GM18519 (cell line): ENCODE measurements around the gene TOR1A.
"Not testable (repeated sequence)": the region's sequence is repeated elsewhere in the genome, so short reads cannot be mapped to it uniquely, and the experiment has no call there.

Source experiments
- ATAC-seq: cut with Tn5 transposase; IDR thresholded peaks from one replicate; pipeline ENCODE4 v1.9.1; 2021; ENCODE audit warnings: mild to moderate bottlenecking, moderate library complexity; ENCODE audit not compliant: unreplicated experiment, low FRiP score

The TOR1A gene

GRCh38 chr9:129783516-129784361 lies 40.2 kb downstream of the TOR1A start:
- no peak for ATAC-seq

- ATAC-seq: no peak
Measured at GRCh38 chr9:129781981-129782380, 42.0 kb downstream of the TOR1A start.

DNA sequence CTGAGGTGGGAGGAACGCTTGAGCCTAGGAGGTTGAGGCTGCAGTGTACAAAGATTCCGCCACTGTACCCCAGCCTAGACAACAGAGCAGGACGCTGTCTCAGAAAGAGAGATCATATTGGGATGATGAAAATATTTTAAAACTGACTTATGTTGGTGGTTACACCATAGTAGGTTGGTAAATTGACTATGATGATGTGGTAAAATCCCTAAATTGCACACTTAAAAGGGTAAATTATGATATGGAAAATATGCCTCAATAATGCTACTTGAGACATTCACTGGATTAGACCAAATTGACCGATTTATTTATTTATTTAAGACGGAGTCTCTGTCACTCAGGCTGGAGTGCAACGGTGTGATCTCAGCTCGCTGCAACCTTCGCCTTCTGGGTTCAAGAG lies 42.8 kb downstream of the TOR1A start:
- no peak for ATAC-seq

GRCh38 chr9:129779560-129780190 lies 44.3 kb downstream of the TOR1A start:
- ATAC-seq: no peak

GRCh38 chr9:129778469-129778868 lies 45.5 kb downstream of the TOR1A start:
- ATAC-seq: no peak

DNA sequence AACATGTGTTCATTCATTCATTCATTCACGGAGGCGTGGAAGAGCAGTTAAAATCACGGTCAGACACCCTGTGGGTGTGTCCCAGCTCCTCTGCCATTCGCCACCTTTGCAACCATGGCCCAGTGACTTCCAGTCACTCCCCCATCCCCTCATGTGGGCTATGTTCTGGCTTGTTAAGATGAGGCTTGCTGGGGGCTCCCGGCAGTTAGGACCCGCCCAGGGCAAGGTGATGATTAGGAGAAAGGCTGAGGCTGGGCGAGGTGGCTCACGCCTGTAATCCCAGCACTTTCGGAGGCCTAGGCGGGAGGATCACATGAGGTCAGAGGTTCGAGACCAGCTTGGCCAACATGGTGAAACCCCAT lies 46.2 kb downstream of the TOR1A start:
- ATAC-seq: no peak

GRCh38 chr9:129776938-129777768 lies 46.8 kb downstream of the TOR1A start:
- no peak for ATAC-seq

DNA sequence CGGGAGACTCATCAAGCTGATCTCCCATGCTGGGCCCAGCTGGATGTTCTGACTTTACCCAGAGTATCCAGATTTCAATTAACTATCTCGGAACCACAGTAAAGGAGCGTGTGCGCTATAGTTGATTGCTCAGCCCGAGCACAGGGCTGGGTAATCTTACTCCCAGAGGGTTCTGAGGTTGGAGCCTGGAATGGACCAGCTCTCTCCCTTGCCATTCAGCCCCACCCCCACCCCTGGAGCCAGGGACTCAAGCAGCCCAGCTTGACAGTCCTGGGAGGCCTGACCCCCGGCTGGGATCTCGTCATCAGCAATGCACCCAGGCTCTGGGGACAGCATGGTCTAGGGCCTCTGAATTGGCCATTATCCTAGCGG lies 47.4 kb downstream of the TOR1A start:
- ATAC-seq: no peak

GRCh38 chr9:129776096-129776495 lies 47.8 kb downstream of the TOR1A start:
- ATAC-seq: not testable (repeated sequence)

DNA sequence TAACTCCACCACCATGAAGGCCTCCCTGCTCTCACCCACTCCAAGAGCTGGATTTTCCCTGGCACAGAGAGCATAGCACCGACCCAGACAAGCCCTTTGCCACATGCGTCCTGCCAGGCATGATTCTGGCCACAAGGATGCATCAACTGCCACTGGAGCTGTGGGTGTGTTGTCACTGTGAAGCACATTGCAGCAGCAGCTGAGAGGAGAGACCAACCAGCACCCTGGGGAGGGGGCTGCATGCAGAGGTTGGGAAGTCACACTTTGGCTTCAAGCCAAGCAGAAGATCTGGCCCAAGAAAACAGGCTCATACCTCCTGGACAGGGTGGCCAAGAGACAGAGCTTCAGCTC lies 48.5 kb downstream of the TOR1A start:
- no peak for ATAC-seq

GRCh38 chr9:129774791-129775447 lies 49.0 kb downstream of the TOR1A start:
- no peak for ATAC-seq

- ATAC-seq: no peak
Measured at GRCh38 chr9:129773262-129774048, 50.5 kb downstream of the TOR1A start.

- no peak for ATAC-seq
Measured at GRCh38 chr9:129770741-129771140, 53.2 kb downstream of the TOR1A start.

DNA sequence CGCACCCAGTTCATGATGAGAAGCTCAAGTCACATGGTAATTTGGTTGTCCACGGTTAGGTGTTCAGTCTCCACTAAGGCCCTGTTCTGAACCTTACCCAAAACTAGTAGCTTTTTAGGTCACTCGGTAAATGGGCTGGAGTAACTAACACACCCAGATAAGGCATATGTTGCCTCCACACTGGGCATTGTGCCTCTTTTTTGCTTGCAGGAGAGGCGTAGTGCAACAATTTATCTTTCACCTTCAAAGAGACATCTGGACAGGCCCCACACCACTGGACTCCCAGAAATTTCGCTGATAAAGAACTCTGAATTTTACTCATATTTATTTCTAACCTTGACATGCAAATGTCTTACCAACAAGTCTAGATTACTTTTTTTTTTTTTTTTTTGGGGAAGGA lies 54.3 kb downstream of the TOR1A start:
- no peak for ATAC-seq

- no peak for ATAC-seq
Measured at GRCh38 chr9:129768486-129768885, 55.5 kb downstream of the TOR1A start.

DNA sequence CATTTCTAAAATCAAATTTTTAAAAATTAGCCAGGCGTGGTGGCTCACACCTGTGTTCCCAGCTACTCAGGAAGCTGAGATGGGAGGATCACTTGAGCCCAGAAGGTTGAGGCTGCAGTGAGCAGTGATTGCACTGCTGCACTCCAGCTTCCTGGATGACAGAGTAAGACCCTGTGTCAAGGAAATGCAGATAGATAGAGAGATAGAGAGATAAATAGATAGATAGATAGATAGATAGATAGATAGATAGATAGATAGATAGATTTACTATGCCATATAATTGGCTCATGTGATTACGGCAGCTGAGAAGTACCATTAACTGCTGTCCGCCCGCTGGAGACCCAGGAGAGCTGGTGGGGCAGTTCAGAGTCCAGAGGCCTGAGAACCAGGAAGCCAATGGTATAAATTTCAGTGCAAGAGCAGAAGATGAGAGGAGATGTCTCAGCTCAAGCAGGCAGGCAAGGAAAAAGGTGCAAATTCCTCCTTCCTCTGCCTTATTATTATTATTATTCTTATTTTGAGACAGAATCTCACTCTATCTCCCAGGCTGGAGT lies 58.1 kb downstream of the TOR1A start:
- ATAC-seq: no peak

DNA sequence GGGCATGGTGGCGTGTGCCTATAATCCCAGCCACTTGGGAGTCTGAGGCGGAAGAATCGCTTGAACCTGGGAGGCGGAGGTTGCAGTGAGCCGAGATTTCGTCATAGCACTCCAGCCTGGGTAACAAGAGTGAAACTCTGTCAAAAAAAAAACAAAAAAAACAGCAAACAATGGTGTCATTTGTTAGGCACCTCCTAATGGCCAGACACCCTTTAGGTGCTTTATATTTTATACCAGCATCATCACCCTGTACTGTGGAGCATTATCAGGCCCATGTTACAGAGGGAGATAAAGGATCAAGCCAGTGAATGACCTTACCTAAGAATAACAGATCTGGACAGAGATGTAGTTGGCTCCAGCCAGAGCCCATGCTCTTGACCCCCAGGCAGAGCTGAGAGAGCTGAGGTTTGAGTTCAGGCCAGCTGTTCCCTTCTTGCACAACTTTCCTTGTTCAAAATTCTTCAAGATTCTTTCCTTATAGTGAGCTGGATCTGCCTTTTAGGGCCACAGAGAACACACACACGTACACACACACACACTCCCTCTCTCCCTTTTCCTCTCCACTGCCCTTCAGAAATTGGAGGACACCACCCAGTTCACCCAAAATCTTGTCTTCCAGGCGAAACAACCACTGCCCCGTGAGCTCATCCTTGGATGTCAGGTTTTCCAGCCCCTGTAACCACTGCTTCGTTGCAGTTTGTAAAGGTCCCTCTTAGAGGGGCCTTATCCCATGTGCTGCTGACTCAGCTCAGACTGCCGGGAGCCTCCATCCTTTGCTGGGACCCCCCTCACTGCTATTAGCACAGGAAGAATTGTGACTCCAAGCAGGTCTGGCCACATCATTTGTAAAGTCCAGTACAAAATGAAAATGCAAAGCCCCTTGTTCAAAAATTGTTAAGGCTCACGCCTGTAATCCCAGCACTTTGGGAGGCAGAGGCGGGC lies 60.7 kb downstream of the TOR1A start:
- no peak for ATAC-seq
